ENCODE measurements around the gene ADD1.

Gene ADD1

GRCh38 chr4:2968381-2968780 is 124.7 kb downstream of the ADD1 start:
- ChIA-PET CTCF (interaction anchor here (0.8 to 8.1 kb wide), 2 partner anchors 8 to 70 kb away, joined by 3 to 84 read pairs; no protein-coding TSS in a partner anchor), POLR2A (no interaction called here)
- DNase-seq (ENCODE audit: extremely low spot score) = no peak
- no peak for TF ChIP-seq CTCF (IDR thresholded peaks at IDR 0.05; ENCODE audit: control extremely low read depth, extremely low read depth, low read depth, missing control alignments)

GRCh38 chr4:2971275-2971674 is 127.6 kb downstream of the ADD1 start:
- ChIA-PET CTCF (no interaction called here), POLR2A (no interaction called here)
- TF ChIP-seq CTCF (IDR thresholded peaks at IDR 0.05; ENCODE audit: control extremely low read depth, extremely low read depth, low read depth, missing control alignments) = no peak
- no peak for DNase-seq (ENCODE audit: extremely low spot score)

- no peak for TF ChIP-seq CTCF (IDR thresholded peaks at IDR 0.05; ENCODE audit: control extremely low read depth, extremely low read depth, low read depth, missing control alignments)
- no peak for DNase-seq (ENCODE audit: extremely low spot score)
- CTCF ChIA-PET = interaction anchor here (0.6 to 8.6 kb wide), 19 partner anchors 9 to 904 kb away, joined by 3 to 95 read pairs (median 6); partner anchors contain the start of genes GRK4 and NOP14
- POLR2A ChIA-PET = no interaction called here
These were observed 133.8 kb downstream of the ADD1 start for GRCh38 chr4:2977211-2978088.

Measured in GM10248 (cell line).